Neural cell (in vitro differentiated cells): ENCODE data around the gene UBXN10. TPM values are rescaled to one million over a fixed set of nuclear protein-coding genes. Genes with fewer than 3 reads are reported as not detected.

ENCODE experiments used
- H2AFZ ChIP-seq: fragments of 200-600, 300-800 bp; sonication (generic), shearing (Covaris generic); 2 replicates; pipeline ENCODE4 v1.6.0; 2014; ENCODE audit warnings: low read depth, mild to moderate bottlenecking, antibody characterized with exemption, low read length, moderate library complexity
- H3F3A ChIP-seq: fragments of 200-600 bp; shearing (Covaris generic); 2 replicates; pipeline ENCODE4 v1.6.1; 2016; ENCODE audit warnings: mild to moderate bottlenecking, moderate library complexity, mixed read lengths, antibody characterized with exemption, low read length; ENCODE audit not compliant: insufficient read depth, poor library complexity, severe bottlenecking
- H3K27ac ChIP-seq: fragments of 200-600, 300-800 bp; sonication (generic), shearing (Covaris generic); 2 replicates; pipeline ENCODE4 v1.5.1; 2014; ENCODE audit warnings: mild to moderate bottlenecking, low read length, moderate library complexity
- H3K27me3 ChIP-seq: fragments of 300-800, 200-600 bp; sonication (generic), shearing (Covaris generic); 2 replicates; pipeline ENCODE4 v1.6.0; 2014; ENCODE audit warnings: mild to moderate bottlenecking, low read depth, low read length, moderate library complexity; ENCODE audit not compliant: insufficient read depth
- H3K36me3 ChIP-seq: fragments of 300-800, 200-600 bp; sonication (generic), shearing (Covaris generic); 2 replicates; pipeline ENCODE4 v1.5.1; 2014; ENCODE audit warnings: mild to moderate bottlenecking, antibody characterized with exemption, low read length, moderate library complexity; ENCODE audit not compliant: insufficient read depth
- H3K4me2 ChIP-seq: fragments of 300-800, 200-600 bp; sonication (generic), shearing (Covaris generic); 2 replicates; pipeline ENCODE4 v1.6.0; 2014; ENCODE audit warnings: mild to moderate bottlenecking, low read length
- H3K4me3 ChIP-seq: fragments of 300-800, 200-600 bp; sonication (generic), shearing (Covaris generic); 2 replicates; pipeline ENCODE4 v1.5.1; 2014; ENCODE audit warnings: mild to moderate bottlenecking, low read length, moderate library complexity
- H3K79me2 ChIP-seq: fragments of 200-600 bp; shearing (Covaris generic); replicated peaks from 2 replicates; pipeline ENCODE4 v1.6.0; 2014; ENCODE audit warnings: mild to moderate bottlenecking, low read length, moderate library complexity; ENCODE audit not compliant: insufficient read depth
- H3K9ac ChIP-seq: fragments of 300-800, 200-600 bp; sonication (generic), shearing (Covaris generic); 2 replicates; pipeline ENCODE4 v1.6.1; 2016; ENCODE audit warnings: mild to moderate bottlenecking, low read length, mixed read lengths
- H3K9me2 ChIP-seq: fragments of 200-600 bp; shearing (Covaris generic); 2 replicates; pipeline ENCODE4 v1.6.1; 2016; ENCODE audit warnings: mild to moderate bottlenecking, low read length, mixed read lengths; ENCODE audit not compliant: insufficient read depth
- H3K9me3 ChIP-seq: fragments of 200-600, 300-800 bp; sonication (generic), shearing (Covaris generic); 2 replicates; pipeline ENCODE4 v1.6.1; 2016; ENCODE audit warnings: mild to moderate bottlenecking, mixed run types, low read length, moderate library complexity, mixed read lengths
- H4K20me1 ChIP-seq: fragments of 200-600 bp; shearing (Covaris generic); 2 replicates; pipeline ENCODE4 v1.6.1; 2016; ENCODE audit warnings: mild to moderate bottlenecking, mixed run types; ENCODE audit not compliant: insufficient read depth
- CTCF ChIP-seq: fragments of 450-650 bp; IDR thresholded peaks from 2 replicates; pipeline ENCODE4 v1.5.1; 2014; ENCODE audit warnings: antibody characterized with exemption, mild to moderate bottlenecking, moderate library complexity; ENCODE audit not compliant: poor library complexity, severe bottlenecking
- EP300 ChIP-seq: fragments of 450-650 bp; conservative IDR thresholded peaks from 2 replicates; pipeline ENCODE4 v1.6.1; 2014; ENCODE audit warnings: antibody characterized with exemption, mild to moderate bottlenecking, moderate library complexity; ENCODE audit not compliant: poor library complexity, severe bottlenecking
- EZH2 ChIP-seq: fragments of 200-600, 300-800 bp; shearing (Covaris generic), sonication (generic); IDR thresholded peaks from 2 replicates; pipeline ENCODE4 v1.6.1; 2014; ENCODE audit warnings: antibody characterized with exemption, low read length, borderline replicate concordance, mild to moderate bottlenecking; ENCODE audit not compliant: insufficient read depth, poor library complexity, severe bottlenecking
- MXI1 ChIP-seq: fragments of 450-650 bp; conservative IDR thresholded peaks from 2 replicates; pipeline ENCODE4 v1.6.1; 2014; ENCODE audit warnings: antibody characterized with exemption, mild to moderate bottlenecking; ENCODE audit not compliant: poor library complexity, severe bottlenecking
- POLR2AphosphoS5 ChIP-seq: IDR thresholded peaks from 2 replicates; pipeline ENCODE4 v1.6.1; 2012
- RAD21 ChIP-seq: fragments of 450-650 bp; conservative IDR thresholded peaks from 2 replicates; pipeline ENCODE4 v1.6.1; 2014; ENCODE audit warnings: antibody characterized with exemption, mild to moderate bottlenecking, moderate library complexity
- REST ChIP-seq: IDR thresholded peaks from 2 replicates; pipeline ENCODE4 v1.6.1; 2012; ENCODE audit warnings: borderline replicate concordance
- SMC3 ChIP-seq: fragments of 450-650 bp; conservative IDR thresholded peaks from 2 replicates; pipeline ENCODE4 v1.6.1; 2014; ENCODE audit warnings: antibody characterized with exemption, mild to moderate bottlenecking, moderate library complexity; ENCODE audit not compliant: poor library complexity
- TAF1 ChIP-seq: IDR thresholded peaks from 2 replicates; pipeline ENCODE4 v1.6.1; 2012; ENCODE audit warnings: low read depth
- polyA plus RNA-seq: library from polyadenylated mRNA; depleted of rRNA; stranded (reverse); fragments of >200 nt; gene quantifications from 2 replicates; pipeline ENCODE4 v1.2.3, GENCODE V29; 2014

Gene UBXN10
- polyA plus RNA-seq, 1 donor from 2014 or later = 0.64 TPM

DNA sequence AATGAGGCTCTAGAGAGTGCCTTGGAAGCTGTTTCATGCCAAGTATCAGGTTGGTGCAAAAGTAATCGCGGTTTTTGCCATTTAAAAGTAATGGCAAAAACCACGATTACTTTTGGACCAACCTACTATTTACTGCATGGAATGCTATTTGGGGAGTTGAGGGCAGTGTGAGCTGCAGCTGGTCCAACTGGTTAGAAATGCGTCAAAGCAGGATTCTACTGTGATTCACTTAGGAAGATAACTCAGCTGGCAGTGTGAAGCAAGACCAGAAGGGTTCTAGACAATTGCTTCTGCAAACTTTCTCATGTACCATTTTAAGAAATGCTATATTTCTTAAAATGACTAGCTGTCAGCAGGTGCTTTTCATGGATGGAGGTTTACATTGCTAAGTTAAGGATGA is 21.6 kb downstream of the UBXN10 start:
- no peaks in the 10 kb centered on the region for H3K36me3 ChIP-seq
- H3K27ac ChIP-seq = no peak overlapping the region
- no peak overlapping the region for H3K4me2 ChIP-seq
- H4K20me1 ChIP-seq = no peaks in the 10 kb centered on the region
- no peaks in the 10 kb centered on the region for H3K9me2 ChIP-seq
- no peaks in the 10 kb centered on the region for H3K79me2 ChIP-seq
- H3F3A ChIP-seq = no peaks in the 10 kb centered on the region
- no peak overlapping the region for H2AFZ ChIP-seq
- no peak overlapping the region for H3K4me3 ChIP-seq
- no peak overlapping the region for H3K9ac ChIP-seq
- no peaks in the 10 kb centered on the region for H3K27me3 ChIP-seq
- no peaks in the 10 kb centered on the region for H3K9me3 ChIP-seq
- TF ChIP-seq SMC3 (no peak), REST (no peak), RAD21 (no peak), MXI1 (no peak), TAF1 (no peak), EP300 (no peak), CTCF (no peak), EZH2 (no peak), POLR2AphosphoS5 (no peak)

GRCh38 chr1:20209471-20209870 is 23.6 kb downstream of the UBXN10 start:
- Histone ChIP-seq H3K4me3 (no peak overlapping the region), H3K79me2 (no peaks in the 10 kb centered on the region), H3K9me2 (no peaks in the 10 kb centered on the region), H3K9me3 (no peaks in the 10 kb centered on the region), H3K9ac (no peak overlapping the region), H3K36me3 (no peaks in the 10 kb centered on the region), H3K27ac (no peak overlapping the region), H3F3A (no peaks in the 10 kb centered on the region), H2AFZ (no peak overlapping the region), H3K27me3 (no peaks in the 10 kb centered on the region), H3K4me2 (no peak overlapping the region), H4K20me1 (no peaks in the 10 kb centered on the region)
- TF ChIP-seq RAD21 (no peak), MXI1 (no peak), EP300 (no peak), CTCF (no peak), REST (no peak), POLR2AphosphoS5 (no peak), EZH2 (no peak), SMC3 (no peak), TAF1 (no peak)
